ENCODE data around the gene TMEM44.

GRCh38 chr3:194640829-194641228, 7.6 kb upstream of the TMEM44 start:
- peak; percentile 61 for TF ChIP-seq CTCF (conservative IDR thresholded peaks at IDR 0.05; ENCODE audit: low read length)
- TF ChIP-seq EZH2phosphoT487 (IDR thresholded peaks at IDR 0.05; ENCODE audit: borderline replicate concordance): no peak

All from Loucy (cell line).